Gastrocnemius medialis (tissue), 4 donors: ENCODE data around the gene ALKBH4.
"Not testable (repeated sequence)": the region's sequence is repeated elsewhere in the genome, so short reads cannot be mapped to it uniquely, and the experiment has no call there.

Experiments
- POLR2A ChIP-seq, 2 donors: fragments of 450-650 bp; IDR thresholded peaks; one replicate each; pipeline ENCODE4 v1.6.1; 2017; ENCODE audit warnings: antibody characterized with exemption in 2 of 2, mild to moderate bottlenecking in 2 of 2, moderate library complexity in 2 of 2
- TF ChIP-seq, protein P1 (sequence below), 5 experiments: fragments of 450-650 bp in 3 of 5; fragments of 200-600 bp in 2 of 5; sonication (generic) in 2 of 5; IDR thresholded peaks in 4 of 5; conservative IDR thresholded peaks in 1 of 5; 1 replicate in 4 of 5; 2 replicates in 1 of 5; pipeline ENCODE4 v1.5.1; 2016 to 2019; ENCODE audit warnings: antibody characterized with exemption in 5 of 5, mild to moderate bottlenecking in 3 of 5, moderate library complexity in 3 of 5

DNA sequence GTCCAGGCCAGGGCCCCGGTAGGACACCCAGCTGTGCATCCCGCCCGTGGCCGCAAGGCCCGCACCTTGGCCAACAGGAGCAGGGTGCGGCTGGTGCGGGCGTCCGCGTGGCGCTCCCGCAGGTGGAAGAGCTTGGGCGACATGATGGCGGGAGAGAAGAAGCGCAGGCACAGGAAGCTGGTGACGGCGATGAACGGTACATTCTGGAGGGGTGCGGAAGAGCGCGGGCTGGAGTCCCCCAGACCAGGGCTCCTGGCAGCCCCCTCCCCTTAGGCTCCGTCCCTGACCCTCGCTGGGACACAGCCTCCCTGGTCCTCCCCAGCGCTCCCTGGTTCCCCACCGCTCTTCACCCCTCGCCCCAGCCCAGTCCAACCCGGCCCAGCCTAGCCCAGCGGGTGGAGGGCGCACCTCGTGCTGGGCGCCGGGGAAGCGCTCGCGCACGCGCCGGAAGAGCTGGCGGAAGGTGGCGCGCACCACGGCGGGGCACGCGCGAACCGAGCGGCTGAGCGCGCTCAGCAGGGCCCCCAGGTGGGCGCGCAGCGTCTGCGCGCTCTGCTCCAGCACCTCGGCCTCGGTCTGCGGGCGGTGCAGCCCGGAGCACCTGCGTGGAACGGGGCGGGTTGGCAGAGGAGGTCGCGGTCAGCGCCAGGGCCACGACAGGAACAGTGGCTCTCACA lies 29.9 kb upstream of the ALKBH4 start:
- TF ChIP-seq, protein P1, sequence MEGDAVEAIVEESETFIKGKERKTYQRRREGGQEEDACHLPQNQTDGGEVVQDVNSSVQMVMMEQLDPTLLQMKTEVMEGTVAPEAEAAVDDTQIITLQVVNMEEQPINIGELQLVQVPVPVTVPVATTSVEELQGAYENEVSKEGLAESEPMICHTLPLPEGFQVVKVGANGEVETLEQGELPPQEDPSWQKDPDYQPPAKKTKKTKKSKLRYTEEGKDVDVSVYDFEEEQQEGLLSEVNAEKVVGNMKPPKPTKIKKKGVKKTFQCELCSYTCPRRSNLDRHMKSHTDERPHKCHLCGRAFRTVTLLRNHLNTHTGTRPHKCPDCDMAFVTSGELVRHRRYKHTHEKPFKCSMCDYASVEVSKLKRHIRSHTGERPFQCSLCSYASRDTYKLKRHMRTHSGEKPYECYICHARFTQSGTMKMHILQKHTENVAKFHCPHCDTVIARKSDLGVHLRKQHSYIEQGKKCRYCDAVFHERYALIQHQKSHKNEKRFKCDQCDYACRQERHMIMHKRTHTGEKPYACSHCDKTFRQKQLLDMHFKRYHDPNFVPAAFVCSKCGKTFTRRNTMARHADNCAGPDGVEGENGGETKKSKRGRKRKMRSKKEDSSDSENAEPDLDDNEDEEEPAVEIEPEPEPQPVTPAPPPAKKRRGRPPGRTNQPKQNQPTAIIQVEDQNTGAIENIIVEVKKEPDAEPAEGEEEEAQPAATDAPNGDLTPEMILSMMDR (IDR thresholded peaks at IDR 0.05 in 4 of 5, conservative IDR thresholded peaks at IDR 0.05 in 1 of 5), result not testable (repeated sequence)
- not testable (repeated sequence) for TF ChIP-seq POLR2A (IDR thresholded peaks at IDR 0.05)
